ENCODE data around the gene EZH1.

GRCh38 chr17:42700586-42701289, 44.1 kb downstream of the EZH1 start:
- TF ChIP-seq POLR2A (IDR thresholded peaks at IDR 0.05; ENCODE audit: low read length) (no peak), GATA1 (IDR thresholded peaks at IDR 0.05; ENCODE audit: low read depth, low read length) (no peak)

All from erythroblast (primary cell).